HG02973 (cell line): Measurements from ENCODE around the gene SLC6A13.

ENCODE experiments used
- ATAC-seq: cut with Tn5 transposase; IDR thresholded peaks from one replicate; pipeline ENCODE4 v1.9.1; 2021; ENCODE audit warnings: moderate library complexity; ENCODE audit not compliant: unreplicated experiment

SLC6A13 gene

DNA sequence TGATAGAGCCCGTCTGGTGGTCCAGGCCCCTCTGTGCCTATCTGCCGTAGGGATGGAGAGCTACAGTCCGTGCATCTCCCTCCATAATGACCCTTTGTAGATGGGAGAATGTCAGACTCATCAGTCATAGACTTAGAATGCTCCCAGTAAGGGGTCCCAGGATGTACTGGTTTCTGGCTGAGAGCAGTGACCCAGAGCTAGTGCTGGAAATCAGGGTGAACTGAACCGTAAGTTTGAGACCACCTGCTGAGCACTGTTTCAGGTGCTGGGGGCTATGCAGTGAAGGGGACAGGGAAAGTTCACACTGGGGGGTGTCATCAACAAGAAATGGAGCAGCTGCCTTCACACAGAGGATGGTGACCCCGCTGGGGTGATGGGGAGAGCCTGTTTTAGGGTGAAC is 82.8 kb downstream of the SLC6A13 start:
- ATAC-seq = no peak

GRCh38 chr12:179131-179884 is 83.3 kb downstream of the SLC6A13 start:
- ATAC-seq = no peak

DNA sequence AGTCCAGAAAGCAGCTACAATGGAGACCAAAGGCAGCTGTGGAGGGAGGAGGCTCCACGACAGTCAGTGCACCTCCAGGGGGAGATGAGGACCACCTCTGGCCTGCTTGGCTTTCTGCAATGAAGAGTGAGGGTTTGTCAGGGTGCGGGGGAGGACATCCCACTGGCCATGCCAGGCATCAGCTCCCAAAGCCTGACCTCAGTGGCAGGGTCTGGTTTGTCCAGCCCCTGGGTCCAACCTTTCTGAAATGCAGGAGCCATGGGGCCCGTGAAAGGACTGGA is 83.9 kb downstream of the SLC6A13 start:
- no peak for ATAC-seq

GRCh38 chr12:177980-178828 is 84.4 kb downstream of the SLC6A13 start:
- ATAC-seq = no peak

DNA sequence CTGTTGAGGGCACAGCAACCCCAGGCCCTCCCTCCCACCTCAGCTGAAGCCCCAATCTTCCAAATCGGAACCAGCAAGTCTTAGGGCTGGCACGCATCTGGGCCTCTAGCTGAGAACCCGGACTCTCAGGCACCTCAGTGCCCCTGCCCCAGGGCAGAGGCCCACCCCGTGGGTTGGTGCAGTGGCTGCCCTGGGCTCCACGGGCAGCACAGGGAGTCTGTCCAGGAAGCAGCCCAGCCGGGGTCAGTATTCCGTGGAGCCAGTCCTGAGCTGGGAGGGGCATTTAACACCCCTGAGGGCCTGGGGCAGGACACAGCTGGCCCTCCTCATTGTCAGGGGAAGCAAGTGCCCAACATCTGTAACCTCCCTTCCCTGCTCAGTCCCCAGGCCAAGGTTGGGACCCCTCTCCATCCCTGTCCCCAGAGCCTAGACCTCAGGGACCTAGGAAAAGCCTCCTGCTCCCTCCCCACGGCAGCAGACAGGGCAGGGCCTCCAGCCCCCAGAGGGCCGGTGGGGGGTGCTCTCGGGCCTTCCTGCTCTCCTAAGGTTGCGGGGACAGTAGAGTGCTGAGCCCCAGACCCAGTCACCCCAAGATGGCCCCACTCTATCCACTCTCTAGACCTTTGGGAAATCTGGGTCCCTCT is 85.2 kb downstream of the SLC6A13 start:
- ATAC-seq = no peak

- no peak for ATAC-seq
Measured at GRCh38 chr12:176321-177181, 86.1 kb downstream of the SLC6A13 start.

DNA sequence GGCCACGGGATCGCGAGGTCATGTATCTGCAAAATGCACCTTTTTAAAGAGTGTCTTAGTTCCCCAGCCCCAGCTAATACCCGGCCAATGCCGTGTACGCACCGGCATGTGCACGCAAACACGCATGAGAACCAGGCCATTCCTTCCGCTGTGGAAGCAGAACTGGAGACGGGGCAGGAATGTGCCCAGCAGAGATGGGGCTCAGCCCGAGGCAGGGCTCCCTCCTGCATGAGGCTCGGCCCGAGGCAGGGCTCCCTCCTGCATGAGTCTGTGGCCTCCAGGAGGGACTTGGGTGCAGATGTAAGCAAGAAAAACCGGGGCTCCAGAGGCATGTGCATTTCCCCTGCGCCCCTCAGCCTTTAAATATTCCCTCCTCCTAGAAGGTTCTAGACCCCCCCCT is 86.9 kb downstream of the SLC6A13 start:
- ATAC-seq = no peak

DNA sequence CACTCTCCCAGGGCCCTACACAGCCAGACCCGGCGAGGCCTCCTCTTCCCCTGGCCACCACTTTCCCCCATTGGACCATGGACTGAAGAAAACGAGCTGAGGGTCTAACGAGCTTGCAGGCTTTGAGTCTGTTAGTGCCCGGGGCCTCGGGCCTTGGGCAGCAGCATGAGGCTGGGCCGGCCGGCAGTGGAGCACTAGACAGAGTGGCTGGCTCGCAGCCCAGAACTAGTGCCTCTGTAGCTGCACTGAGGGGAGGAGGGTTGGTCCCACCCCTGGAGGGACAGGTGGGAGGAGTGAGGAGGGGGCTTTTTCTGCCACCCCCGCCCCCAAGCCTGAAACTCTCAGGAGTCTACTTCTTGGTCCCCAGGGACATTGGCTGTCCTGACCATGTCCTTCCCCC is 87.4 kb downstream of the SLC6A13 start:
- ATAC-seq = no peak

DNA sequence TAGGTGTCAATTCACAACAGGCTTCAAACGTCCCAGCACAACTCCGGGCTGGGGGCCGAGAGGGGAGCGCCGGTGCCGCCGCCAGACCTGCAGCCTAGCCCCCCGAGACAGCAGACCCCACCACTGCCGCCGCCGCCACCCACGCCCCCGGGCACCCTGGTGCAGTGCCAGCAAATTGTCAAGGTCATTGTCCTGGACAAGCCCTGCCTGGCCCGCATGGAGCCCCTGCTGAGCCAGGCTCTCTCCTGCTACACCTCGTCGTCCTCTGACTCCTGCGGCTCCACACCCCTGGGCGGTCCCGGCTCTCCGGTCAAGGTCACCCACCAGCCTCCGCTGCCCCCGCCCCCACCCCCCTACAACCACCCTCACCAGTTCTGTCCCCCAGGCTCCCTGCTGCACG is 88.0 kb downstream of the SLC6A13 start:
- ATAC-seq = no peak

GRCh38 chr12:174124-174523 is 88.5 kb downstream of the SLC6A13 start:
- no peak for ATAC-seq

DNA sequence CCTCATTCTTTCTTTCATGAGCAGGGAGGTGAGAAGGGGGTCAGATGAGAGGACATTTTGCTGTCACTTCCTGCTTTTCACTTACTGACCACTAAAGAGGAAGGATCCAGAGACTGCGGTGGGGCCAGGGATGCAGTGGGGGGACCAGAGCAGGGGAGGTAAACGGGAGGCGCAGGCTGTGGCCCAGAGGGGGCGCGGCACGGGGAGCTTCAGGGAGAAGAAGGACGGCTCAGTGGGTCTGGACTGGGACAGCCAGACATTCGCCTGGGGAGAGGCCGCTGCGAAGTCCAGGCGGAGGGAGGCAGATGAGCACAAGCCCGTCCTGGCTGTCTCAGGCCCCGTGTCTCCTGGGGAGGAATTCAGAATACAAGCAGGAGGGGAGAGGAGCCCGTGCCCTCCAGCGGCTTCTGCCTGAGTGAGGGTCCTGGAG is 89.9 kb downstream of the SLC6A13 start:
- ATAC-seq = no peak

- ATAC-seq = no peak
Measured at GRCh38 chr12:171743-172676, 90.6 kb downstream of the SLC6A13 start.

DNA sequence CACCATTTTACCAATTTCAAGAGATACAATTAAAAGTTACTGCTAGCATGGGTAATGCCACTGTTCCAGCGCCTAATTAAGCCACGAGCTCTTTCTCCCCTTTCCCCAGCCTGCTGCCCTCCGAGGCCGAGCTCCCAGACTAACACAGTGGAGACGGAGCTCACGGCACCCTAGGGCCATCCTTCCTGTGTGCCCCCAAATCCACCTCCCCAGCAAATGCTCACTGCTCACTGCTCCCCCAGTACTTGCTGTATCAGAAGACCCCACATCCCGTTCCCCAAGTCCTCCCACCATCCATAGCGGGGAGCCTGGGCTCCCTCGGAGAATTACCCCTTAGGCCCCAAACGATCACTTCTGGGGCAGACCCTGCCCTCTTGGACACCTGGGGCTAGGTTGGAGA is 91.4 kb downstream of the SLC6A13 start:
- no peak for ATAC-seq
